Fibroblast of lung (primary cell): Measurements from ENCODE around the gene URB1. TPM values are rescaled to one million over a fixed set of nuclear protein-coding genes. Genes with fewer than 3 reads are reported as not detected.
A peak's percentile ranks its signal among the peaks of the same experiment; 100 is the strongest.

Experiments
- DNase-seq, 2 donors: peaks; one replicate each; pipeline versions ENCODE4 v3.0.0 to v3.0.0-alpha.2; 2010; ENCODE audit warnings: low read depth in 2 of 2
- H2AFZ ChIP-seq: 2 replicates; pipeline ENCODE4 v1.5.1; 2012; ENCODE audit warnings: low read length, control low read depth, inconsistent platforms
- H3K27ac ChIP-seq: 2 replicates; pipeline ENCODE4 v1.5.1; 2011; ENCODE audit warnings: low read length, control low read depth; ENCODE audit not compliant: insufficient read depth
- H3K27me3 ChIP-seq: 2 replicates; pipeline ENCODE4 v1.5.1; 2011; ENCODE audit warnings: mild to moderate bottlenecking, low read length; ENCODE audit not compliant: control insufficient read depth, insufficient read depth
- H3K36me3 ChIP-seq: 2 replicates; pipeline ENCODE4 v1.5.1; 2011; ENCODE audit warnings: low read length; ENCODE audit not compliant: control insufficient read depth, insufficient read depth
- H3K4me1 ChIP-seq: 2 replicates; pipeline ENCODE4 v1.5.1; 2011; ENCODE audit warnings: low read length; ENCODE audit not compliant: control insufficient read depth, insufficient read depth; ENCODE audit errors: extremely low read depth
- H3K4me2 ChIP-seq: 2 replicates; pipeline ENCODE4 v1.5.1; 2011; ENCODE audit warnings: low read length, control low read depth; ENCODE audit not compliant: insufficient read depth; ENCODE audit errors: extremely low read depth
- H3K4me3 ChIP-seq, 4 experiments: fragments of 200-600 bp in 1 of 4; sonication (generic) in 1 of 4; replicated peaks in 1 of 4; 2 replicates each; pipeline ENCODE4 v1.5.1; 2011 to 2016; ENCODE audit warnings: low read length in 4 of 4, low read depth in 3 of 4, mild to moderate bottlenecking in 3 of 4, control low read depth in 2 of 4, inconsistent platforms in 1 of 4, mixed read lengths in 1 of 4; ENCODE audit not compliant: insufficient read depth in 1 of 4; ENCODE audit errors: control extremely low read depth in 1 of 4
- H3K79me2 ChIP-seq: 2 replicates; pipeline ENCODE4 v1.5.1; 2012; ENCODE audit warnings: mild to moderate bottlenecking, low read length, inconsistent platforms; ENCODE audit not compliant: control insufficient read depth, insufficient read depth
- H3K9ac ChIP-seq: 2 replicates; pipeline ENCODE4 v1.5.1; 2011; ENCODE audit warnings: mild to moderate bottlenecking, low read length, control low read depth; ENCODE audit not compliant: insufficient read depth
- H3K9me3 ChIP-seq: 2 replicates; pipeline ENCODE4 v1.5.1; 2012; ENCODE audit warnings: low read depth, low read length; ENCODE audit not compliant: control insufficient read depth, insufficient read depth
- H4K20me1 ChIP-seq: 2 replicates; pipeline ENCODE4 v1.5.1; 2011; ENCODE audit warnings: low read length; ENCODE audit not compliant: control insufficient read depth, insufficient read depth; ENCODE audit errors: extremely low read depth
- EZH2 ChIP-seq: IDR thresholded peaks from 2 replicates; pipeline ENCODE4 v1.5.1; 2012; ENCODE audit warnings: low read length, control low read depth, mild to moderate bottlenecking; ENCODE audit errors: missing control alignments
- polyA plus RNA-seq, 2 donors: library from polyadenylated mRNA; depleted of rRNA in 1 of 2; stranded (reverse) in 1 of 2; unstranded in 1 of 2; fragments of >200 nt; gene quantifications; 2 replicates each; pipeline ENCODE4 v1.2.1, GENCODE V29; 2011 to 2012; ENCODE audit warnings: missing spikeins in 1 of 2
- total RNA-seq: library from RNA; depleted of rRNA; stranded (reverse); fragments of >200 nt; gene quantifications from 2 replicates; pipeline ENCODE4 v1.2.1, GENCODE V29; 2014
- TF ChIP-seq, protein P1 (sequence below), 2 donors: IDR thresholded peaks in 1 of 2; conservative IDR thresholded peaks in 1 of 2; 1 replicate in 1 of 2; 2 replicates in 1 of 2; pipeline ENCODE4 v1.5.1; 2011 to 2012; ENCODE audit warnings: low read length in 2 of 2, control low read depth in 1 of 2, inconsistent platforms in 1 of 2, low read depth in 1 of 2, mild to moderate bottlenecking in 1 of 2

Gene URB1
- total and polyA plus RNA-seq, 2 donors (not counting 1 experiment from before 2014, with no cell fraction given) = 4.3 to 17.7 TPM

DNA sequence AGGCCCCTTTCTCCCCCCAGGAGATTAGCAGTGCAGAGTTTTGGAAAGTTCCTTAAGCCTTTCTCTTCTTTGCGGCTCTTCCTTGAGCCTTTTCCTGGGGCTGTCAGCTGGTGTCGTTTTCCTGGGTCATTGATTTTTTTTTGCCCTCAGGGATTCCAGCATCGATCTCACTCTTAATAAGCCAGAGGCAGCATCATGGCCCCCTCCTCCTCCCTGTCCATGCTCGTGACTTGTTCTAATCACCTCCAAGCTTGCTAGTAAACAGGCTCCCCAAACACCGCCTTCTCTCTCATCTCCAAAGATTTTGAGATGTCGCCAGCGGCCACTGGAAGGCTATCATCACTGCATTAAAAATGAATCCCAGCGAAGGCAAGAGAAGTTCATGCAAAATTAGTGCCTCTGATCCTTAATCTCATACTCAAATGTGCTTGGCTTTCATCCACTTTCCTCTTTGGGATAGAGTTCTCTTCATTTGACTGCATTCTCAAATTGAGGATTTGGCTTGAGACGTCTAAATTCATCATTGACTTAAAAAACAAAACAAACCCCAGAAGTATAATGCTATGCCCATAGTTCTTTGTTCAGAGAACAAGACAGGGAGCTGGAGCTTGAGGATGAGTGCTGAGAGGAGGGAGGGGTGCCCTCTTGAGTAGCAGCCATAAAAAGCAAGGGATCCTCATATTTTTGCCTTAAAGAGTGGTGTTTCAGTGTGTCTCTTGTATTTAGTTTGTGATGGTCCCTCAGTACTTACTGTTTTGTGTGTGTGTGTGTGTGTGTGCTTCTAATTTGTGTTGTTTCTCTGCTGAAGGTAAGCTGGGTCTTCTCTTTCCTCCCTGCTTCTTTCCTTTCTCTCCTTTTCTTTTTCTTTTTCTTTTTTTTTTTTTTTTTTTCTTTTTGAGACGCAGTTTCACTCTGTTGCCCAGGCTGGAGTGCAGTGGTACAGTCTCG, 22.9 kb upstream of the URB1 start:
- TF ChIP-seq, protein P1, sequence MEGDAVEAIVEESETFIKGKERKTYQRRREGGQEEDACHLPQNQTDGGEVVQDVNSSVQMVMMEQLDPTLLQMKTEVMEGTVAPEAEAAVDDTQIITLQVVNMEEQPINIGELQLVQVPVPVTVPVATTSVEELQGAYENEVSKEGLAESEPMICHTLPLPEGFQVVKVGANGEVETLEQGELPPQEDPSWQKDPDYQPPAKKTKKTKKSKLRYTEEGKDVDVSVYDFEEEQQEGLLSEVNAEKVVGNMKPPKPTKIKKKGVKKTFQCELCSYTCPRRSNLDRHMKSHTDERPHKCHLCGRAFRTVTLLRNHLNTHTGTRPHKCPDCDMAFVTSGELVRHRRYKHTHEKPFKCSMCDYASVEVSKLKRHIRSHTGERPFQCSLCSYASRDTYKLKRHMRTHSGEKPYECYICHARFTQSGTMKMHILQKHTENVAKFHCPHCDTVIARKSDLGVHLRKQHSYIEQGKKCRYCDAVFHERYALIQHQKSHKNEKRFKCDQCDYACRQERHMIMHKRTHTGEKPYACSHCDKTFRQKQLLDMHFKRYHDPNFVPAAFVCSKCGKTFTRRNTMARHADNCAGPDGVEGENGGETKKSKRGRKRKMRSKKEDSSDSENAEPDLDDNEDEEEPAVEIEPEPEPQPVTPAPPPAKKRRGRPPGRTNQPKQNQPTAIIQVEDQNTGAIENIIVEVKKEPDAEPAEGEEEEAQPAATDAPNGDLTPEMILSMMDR (conservative IDR thresholded peaks at IDR 0.05 in 1 of 2, IDR thresholded peaks at IDR 0.05 in 1 of 2; ENCODE audit: low read depth in 1 of 2, low read length in 2 of 2) = no peak
- TF ChIP-seq EZH2 = no peak
- Histone ChIP-seq H2AFZ (no peak overlapping the region), H3K27ac (no peak overlapping the region), H3K9me3 (no peaks in the 10 kb centered on the region), H3K4me3 (no peak overlapping the region), H3K4me1 (no peaks in the 10 kb centered on the region), H3K27me3 (no peaks in the 10 kb centered on the region), H3K9ac (no peak overlapping the region), H3K79me2 (no peaks in the 10 kb centered on the region), H3K4me2 (no peak overlapping the region), H3K36me3 (no peaks in the 10 kb centered on the region), H4K20me1 (no peaks in the 10 kb centered on the region)
- no peak for DNase-seq

DNA sequence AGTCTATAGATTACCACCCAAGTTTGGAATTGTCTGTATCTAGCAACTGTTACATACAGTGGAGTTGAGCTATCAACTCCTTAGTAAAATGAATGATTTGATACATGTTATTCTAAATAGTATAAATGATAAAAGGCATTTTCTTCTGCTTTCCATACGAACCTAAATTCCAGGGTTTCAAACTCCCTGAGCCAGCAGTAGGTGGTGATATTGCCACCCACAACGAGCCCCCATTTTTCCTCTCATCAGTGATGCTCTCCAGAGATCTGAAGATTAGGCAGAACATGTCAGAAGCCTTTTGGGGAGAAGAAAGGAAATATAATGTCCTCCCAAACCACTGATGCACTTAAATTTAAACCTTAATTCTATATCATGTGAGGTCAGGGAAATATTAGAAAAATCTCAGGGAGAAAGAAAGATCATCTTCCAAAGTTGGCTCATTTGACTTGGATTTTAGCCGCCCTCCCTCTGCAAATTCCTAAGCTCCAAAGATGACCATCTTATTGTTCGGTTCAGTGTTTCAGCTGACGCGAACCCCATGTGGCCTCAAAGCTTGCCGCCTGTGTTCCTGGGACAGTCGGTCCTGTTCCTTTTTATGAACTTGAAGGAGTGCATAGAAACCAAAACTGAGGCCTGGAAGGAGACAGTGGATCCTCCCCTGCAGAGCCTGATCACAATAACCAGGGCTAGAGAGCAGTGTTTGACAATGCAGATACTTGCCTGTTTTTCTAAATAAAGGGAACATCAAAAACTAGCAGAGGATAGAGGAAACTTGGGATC, 22.0 kb upstream of the URB1 start:
- peak; percentile 52 to 70 for DNase-seq
- no peak overlapping the region for H3K9ac ChIP-seq
- H3K4me3 ChIP-seq = peak overlapping the region in 1 of 4 experiments; percentile 2
- H3K4me1 ChIP-seq = no peaks in the 10 kb centered on the region
- no peaks in the 10 kb centered on the region for H3K9me3 ChIP-seq
- no peaks in the 10 kb centered on the region for H3K36me3 ChIP-seq
- H3K4me2 ChIP-seq = no peak overlapping the region
- H2AFZ ChIP-seq = no peak overlapping the region
- H3K27ac ChIP-seq = no peak overlapping the region
- H3K79me2 ChIP-seq = no peaks in the 10 kb centered on the region
- no peaks in the 10 kb centered on the region for H3K27me3 ChIP-seq
- no peaks in the 10 kb centered on the region for H4K20me1 ChIP-seq
- TF ChIP-seq, protein P1 (conservative IDR thresholded peaks at IDR 0.05 in 1 of 2, IDR thresholded peaks at IDR 0.05 in 1 of 2; ENCODE audit: low read depth in 1 of 2, low read length in 2 of 2) = peak; percentile 54 to 58
- TF ChIP-seq EZH2 = no peak
